ENCODE measurements around the gene CDX2.

DNA sequence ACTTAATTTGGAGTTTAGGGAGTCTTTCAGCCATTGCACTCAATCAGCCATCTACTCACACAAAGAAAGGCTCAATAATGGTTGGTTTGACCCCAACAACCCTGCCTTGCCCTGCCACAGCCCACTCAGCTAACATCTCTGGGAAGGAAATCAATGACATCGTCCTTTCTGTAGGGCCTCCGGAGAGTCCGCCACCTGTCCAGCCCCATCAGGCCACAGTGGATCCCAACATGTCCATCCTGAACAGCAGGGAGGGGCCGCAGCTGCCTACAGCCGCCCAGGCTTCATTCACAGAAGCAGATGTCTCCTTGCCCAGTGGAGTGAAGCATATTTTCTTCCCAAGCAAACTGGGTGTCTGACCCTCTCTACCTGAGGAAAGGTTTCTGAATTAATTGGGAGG, 4.2 kb upstream of the CDX2 start:
- TF ChIP-seq EP300 (IDR thresholded peaks at IDR 0.05) (no peak), CTCF (IDR thresholded peaks at IDR 0.05) (no peak)

All from esophagus muscularis mucosa (tissue), 3 donors.